HG03108 (cell line): ENCODE measurements around the gene RIPOR2.
A peak's percentile ranks its signal among the peaks of the same experiment; 100 is the strongest.
"Not testable (repeated sequence)": the region's sequence is repeated elsewhere in the genome, so short reads cannot be mapped to it uniquely, and the experiment has no call there.

Experiments used
- ATAC-seq: cut with Tn5 transposase; IDR thresholded peaks from one replicate; pipeline ENCODE4 v1.9.1; 2021; ENCODE audit warnings: moderate library complexity; ENCODE audit not compliant: unreplicated experiment

Gene RIPOR2

GRCh38 chr6:24953726-24954125, 18.0 kb upstream of the RIPOR2 start:
- no peak for ATAC-seq

GRCh38 chr6:24951811-24952299, 16.1 kb upstream of the RIPOR2 start:
- ATAC-seq = no peak

GRCh38 chr6:24950218-24950941, 14.6 kb upstream of the RIPOR2 start:
- ATAC-seq = no peak

GRCh38 chr6:24949020-24949569, 13.3 kb upstream of the RIPOR2 start:
- peak; percentile 93 for ATAC-seq

GRCh38 chr6:24948261-24948660, 12.5 kb upstream of the RIPOR2 start:
- not testable (repeated sequence) for ATAC-seq

- no peak for ATAC-seq
Measured at GRCh38 chr6:24947636-24948035, 11.9 kb upstream of the RIPOR2 start.

- ATAC-seq = no peak
Measured at GRCh38 chr6:24945054-24945453, 9.3 kb upstream of the RIPOR2 start.

GRCh38 chr6:24943774-24944173, 8.0 kb upstream of the RIPOR2 start:
- no peak for ATAC-seq

- ATAC-seq = no peak
Measured at GRCh38 chr6:24940311-24940917, 4.7 kb upstream of the RIPOR2 start.

GRCh38 chr6:24936641-24937317, 1.0 kb upstream of the RIPOR2 start:
- ATAC-seq = peak; percentile 58

- ATAC-seq = no peak
Measured at GRCh38 chr6:24933868-24934401, 1.8 kb downstream of the RIPOR2 start.

- ATAC-seq = no peak
Measured at GRCh38 chr6:24933266-24933665, 2.5 kb downstream of the RIPOR2 start.

GRCh38 chr6:24932832-24933231, 2.9 kb downstream of the RIPOR2 start:
- ATAC-seq = peak; percentile 21

- ATAC-seq = peak; percentile 25
Measured at GRCh38 chr6:24931718-24932691, 3.8 kb downstream of the RIPOR2 start.

GRCh38 chr6:24931296-24931695, 4.5 kb downstream of the RIPOR2 start:
- ATAC-seq = no peak

GRCh38 chr6:24930431-24930871, 5.3 kb downstream of the RIPOR2 start:
- ATAC-seq = no peak

GRCh38 chr6:24929242-24929641, 6.5 kb downstream of the RIPOR2 start:
- ATAC-seq = peak; percentile 40

- no peak for ATAC-seq
Measured at GRCh38 chr6:24927985-24928745, 7.6 kb downstream of the RIPOR2 start.

- ATAC-seq = no peak
Measured at GRCh38 chr6:24927277-24927955, 8.3 kb downstream of the RIPOR2 start.
